Measurements from ENCODE around the gene MTHFS.
A peak's percentile ranks its signal among the peaks of the same experiment; 100 is the strongest.

The MTHFS gene

DNA sequence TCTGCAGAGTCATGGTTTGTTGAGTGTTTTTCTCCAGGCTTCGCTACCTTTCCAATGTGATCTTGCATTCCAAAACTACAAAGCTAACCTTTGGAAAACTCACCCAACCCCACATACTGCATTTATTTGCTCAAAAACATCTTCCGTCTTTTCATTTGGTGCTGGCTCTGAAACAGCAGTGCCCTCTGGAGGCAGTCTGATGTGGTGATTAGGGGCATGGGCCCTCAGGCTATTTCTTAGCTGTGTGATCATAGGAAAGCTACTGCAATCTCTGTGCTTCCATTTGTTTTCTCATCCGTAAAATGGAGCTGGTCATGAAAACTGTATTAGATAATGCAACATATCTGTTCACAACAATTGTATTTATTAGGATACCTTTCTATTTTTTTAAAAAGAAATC lies 47.0 kb downstream of the MTHFS start:
- H3K4me3 ChIP-seq (ENCODE audit: low read depth, low read length): no peak overlapping the region
- TF ChIP-seq, protein P1, sequence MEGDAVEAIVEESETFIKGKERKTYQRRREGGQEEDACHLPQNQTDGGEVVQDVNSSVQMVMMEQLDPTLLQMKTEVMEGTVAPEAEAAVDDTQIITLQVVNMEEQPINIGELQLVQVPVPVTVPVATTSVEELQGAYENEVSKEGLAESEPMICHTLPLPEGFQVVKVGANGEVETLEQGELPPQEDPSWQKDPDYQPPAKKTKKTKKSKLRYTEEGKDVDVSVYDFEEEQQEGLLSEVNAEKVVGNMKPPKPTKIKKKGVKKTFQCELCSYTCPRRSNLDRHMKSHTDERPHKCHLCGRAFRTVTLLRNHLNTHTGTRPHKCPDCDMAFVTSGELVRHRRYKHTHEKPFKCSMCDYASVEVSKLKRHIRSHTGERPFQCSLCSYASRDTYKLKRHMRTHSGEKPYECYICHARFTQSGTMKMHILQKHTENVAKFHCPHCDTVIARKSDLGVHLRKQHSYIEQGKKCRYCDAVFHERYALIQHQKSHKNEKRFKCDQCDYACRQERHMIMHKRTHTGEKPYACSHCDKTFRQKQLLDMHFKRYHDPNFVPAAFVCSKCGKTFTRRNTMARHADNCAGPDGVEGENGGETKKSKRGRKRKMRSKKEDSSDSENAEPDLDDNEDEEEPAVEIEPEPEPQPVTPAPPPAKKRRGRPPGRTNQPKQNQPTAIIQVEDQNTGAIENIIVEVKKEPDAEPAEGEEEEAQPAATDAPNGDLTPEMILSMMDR (IDR thresholded peaks at IDR 0.05; ENCODE audit: borderline replicate concordance, insufficient read depth, low read depth, low read length): peak; percentile 68

DNA sequence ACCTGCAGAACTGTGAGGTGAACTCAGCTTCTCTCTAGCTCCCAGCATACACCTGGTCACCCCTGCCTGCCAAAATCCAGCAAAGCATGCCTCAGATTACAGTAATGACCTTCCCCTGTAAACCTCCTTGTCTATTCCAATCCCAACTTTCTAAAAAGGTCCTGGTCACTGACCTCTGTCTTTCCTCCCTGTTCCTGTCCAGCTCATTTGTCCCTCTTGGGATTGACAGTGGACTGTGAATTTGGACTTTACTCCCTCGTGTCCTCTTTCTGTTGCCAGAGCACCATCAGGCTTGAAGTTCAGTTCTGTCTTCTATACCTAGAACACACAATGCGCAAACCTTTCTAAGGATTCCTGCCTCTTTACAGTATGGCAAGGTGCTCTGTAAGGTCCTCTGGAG lies 50.3 kb downstream of the MTHFS start:
- no peak overlapping the region for H3K4me3 ChIP-seq (ENCODE audit: low read depth, low read length)
- TF ChIP-seq, protein P1 (IDR thresholded peaks at IDR 0.05; ENCODE audit: borderline replicate concordance, insufficient read depth, low read depth, low read length): no peak

DNA sequence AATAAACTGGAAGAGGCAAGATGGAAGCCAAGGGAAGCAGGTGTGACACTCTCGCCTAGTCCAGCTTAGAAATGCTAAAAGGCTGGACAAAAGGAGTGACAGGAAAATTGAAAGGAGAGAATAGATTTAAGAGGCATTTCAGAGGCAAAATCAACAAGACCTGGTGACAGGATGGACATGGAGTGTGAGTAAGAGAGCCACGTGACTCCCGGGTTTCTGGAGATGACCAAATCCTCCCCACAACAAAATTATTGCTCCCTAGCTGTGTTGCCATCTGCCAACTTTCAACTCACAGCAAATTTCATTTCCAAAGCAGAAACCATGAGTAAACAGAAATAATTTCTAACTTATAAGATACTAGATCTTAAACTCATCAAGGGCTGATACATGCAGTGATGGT lies 52.6 kb downstream of the MTHFS start:
- TF ChIP-seq, protein P1 (IDR thresholded peaks at IDR 0.05; ENCODE audit: borderline replicate concordance, insufficient read depth, low read depth, low read length): no peak
- no peak overlapping the region for H3K4me3 ChIP-seq (ENCODE audit: low read depth, low read length)

DNA sequence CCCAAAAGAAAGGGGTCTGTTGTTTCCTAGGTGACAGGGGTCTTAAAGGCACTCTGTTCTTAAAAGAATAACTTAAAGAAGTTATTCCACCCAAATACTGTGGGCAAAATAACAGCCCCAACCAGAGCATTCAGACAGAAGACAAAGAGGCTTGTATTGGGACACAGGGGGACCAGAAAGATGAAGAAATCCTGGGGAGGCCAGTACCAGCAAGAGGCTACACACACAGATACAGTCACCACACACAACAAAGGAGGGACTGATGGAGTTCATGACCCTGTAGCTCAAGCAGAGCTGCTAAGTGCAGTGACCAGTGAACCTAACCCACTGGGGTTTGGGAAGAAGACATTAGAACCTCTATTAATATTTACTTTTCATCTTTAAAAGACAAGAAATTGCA lies 59.0 kb downstream of the MTHFS start:
- TF ChIP-seq, protein P1 (IDR thresholded peaks at IDR 0.05; ENCODE audit: borderline replicate concordance, insufficient read depth, low read depth, low read length): no peak
- H3K4me3 ChIP-seq (ENCODE audit: low read depth, low read length): no peak overlapping the region

DNA sequence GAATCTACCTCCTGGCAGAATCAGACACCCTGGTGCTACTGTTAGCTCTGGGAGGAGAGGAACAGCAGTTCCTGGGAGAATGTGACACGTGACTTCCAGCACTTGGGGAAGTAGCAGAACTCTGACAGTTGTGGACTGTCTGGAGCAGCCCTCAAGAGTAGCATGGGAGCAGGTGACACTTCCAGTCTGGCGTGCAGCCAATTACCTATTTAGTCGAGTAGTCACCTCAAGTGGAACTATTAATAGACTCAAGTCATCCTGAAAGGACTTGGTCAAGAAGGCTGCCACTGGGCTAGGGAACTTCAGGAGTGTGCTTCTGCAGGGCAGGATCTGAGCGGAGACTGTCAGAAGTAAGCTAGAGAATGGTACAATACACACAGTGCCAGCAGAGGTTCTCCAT lies 62.3 kb downstream of the MTHFS start:
- no peak overlapping the region for H3K4me3 ChIP-seq (ENCODE audit: low read depth, low read length)
- TF ChIP-seq, protein P1 (IDR thresholded peaks at IDR 0.05; ENCODE audit: borderline replicate concordance, insufficient read depth, low read depth, low read length): no peak

DNA sequence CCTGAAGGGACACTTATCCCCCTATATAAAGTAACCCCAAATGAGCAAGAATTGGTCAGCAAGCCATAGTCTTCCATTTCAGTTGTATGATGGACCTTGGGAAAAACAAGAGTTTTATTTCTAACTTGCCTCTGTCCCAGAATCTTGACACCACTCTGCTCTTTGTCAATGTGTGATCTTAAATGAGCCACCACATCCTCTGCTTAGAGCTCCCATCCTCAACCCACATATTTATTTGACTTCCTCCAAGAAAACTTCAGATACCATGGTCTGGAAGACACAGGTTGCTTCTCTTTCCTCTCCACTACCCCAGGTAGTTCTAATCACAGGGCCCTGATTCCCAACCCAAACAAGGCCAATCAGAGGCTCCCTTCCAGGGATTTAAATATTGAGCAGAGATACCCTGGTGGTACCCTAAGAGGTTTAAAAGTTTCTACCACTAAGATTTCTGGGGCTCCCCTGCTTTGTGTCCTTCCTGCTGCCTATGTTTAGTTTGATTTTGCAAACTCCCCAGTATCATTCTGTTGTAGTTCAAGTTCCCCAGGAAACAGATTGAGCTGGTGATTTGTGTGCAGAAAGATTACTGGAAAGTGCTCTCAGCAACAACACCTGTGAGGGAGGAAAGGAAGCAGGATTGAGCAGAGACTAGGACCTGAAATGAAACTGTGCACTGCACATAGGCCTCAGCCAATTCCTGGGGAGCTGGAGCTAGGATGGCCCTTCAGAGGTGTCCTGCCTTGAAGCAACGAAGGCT lies 64.3 kb downstream of the MTHFS start:
- no peak overlapping the region for H3K4me3 ChIP-seq (ENCODE audit: low read depth, low read length)
- TF ChIP-seq, protein P1 (IDR thresholded peaks at IDR 0.05; ENCODE audit: borderline replicate concordance, insufficient read depth, low read depth, low read length): no peak

DNA sequence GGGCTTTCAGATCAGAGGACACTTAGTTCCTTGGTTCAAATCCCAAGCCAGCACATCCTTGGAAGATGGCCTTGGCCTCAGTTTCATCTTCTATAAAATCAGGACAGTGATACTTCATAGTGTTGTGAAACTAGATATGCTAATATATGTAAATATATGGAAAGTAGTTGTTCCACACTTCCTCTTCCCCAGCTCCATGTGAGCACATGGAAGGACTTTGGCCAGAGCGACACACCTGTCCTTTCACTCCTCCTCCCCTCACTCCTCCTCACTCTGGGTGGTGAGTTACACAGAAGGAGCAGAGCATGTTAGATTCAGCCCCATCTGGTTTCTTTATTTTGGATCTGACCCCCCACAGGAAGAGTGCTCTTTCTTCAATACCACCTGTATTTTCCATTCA lies 65.2 kb downstream of the MTHFS start:
- TF ChIP-seq, protein P1 (IDR thresholded peaks at IDR 0.05; ENCODE audit: borderline replicate concordance, insufficient read depth, low read depth, low read length): no peak
- no peak overlapping the region for H3K4me3 ChIP-seq (ENCODE audit: low read depth, low read length)

All from GM12875 (cell line).